Measurements from ENCODE around the gene UBE2E1.
A peak's percentile ranks its signal among the peaks of the same experiment; 100 is the strongest.
"Not testable (repeated sequence)": the region's sequence is repeated elsewhere in the genome, so short reads cannot be mapped to it uniquely, and the experiment has no call there.

UBE2E1 gene

GRCh38 chr3:23859012-23859743 lies 53.4 kb downstream of the UBE2E1 start:
- peak in 1 of 2 experiments; percentile 43 for DNase-seq

- no peak for DNase-seq
Observed at GRCh38 chr3:23859839-23860382, 54.2 kb downstream of the UBE2E1 start.

GRCh38 chr3:23861689-23862088 lies 55.9 kb downstream of the UBE2E1 start:
- no peak for DNase-seq

- DNase-seq = no peak
Observed at GRCh38 chr3:23863060-23863459, 57.3 kb downstream of the UBE2E1 start.

- no peak for DNase-seq
Observed at GRCh38 chr3:23864931-23865330, 59.2 kb downstream of the UBE2E1 start.

GRCh38 chr3:23865595-23866396 lies 60.0 kb downstream of the UBE2E1 start:
- DNase-seq = no peak

GRCh38 chr3:23867400-23867799 lies 61.6 kb downstream of the UBE2E1 start:
- DNase-seq = peak in 1 of 2 experiments; percentile 50

GRCh38 chr3:23867838-23868237 lies 62.1 kb downstream of the UBE2E1 start:
- no peak for DNase-seq

GRCh38 chr3:23869977-23870662 lies 64.4 kb downstream of the UBE2E1 start:
- peak in 1 of 2 experiments; percentile 10 for DNase-seq

GRCh38 chr3:23870663-23871043 lies 64.9 kb downstream of the UBE2E1 start:
- not testable (repeated sequence) for DNase-seq

- DNase-seq = not testable (repeated sequence)
Observed at GRCh38 chr3:23871361-23871760, 65.6 kb downstream of the UBE2E1 start.

- DNase-seq = no peak
Observed at GRCh38 chr3:23872330-23872729, 66.6 kb downstream of the UBE2E1 start.

GRCh38 chr3:23873941-23874340 lies 68.2 kb downstream of the UBE2E1 start:
- DNase-seq = no peak

- no peak for DNase-seq
Observed at GRCh38 chr3:23874359-23875112, 68.8 kb downstream of the UBE2E1 start.

- DNase-seq = no peak
Observed at GRCh38 chr3:23875113-23875725, 69.5 kb downstream of the UBE2E1 start.

GRCh38 chr3:23876923-23877322 lies 71.2 kb downstream of the UBE2E1 start:
- DNase-seq = no peak

- DNase-seq = no peak
Observed at GRCh38 chr3:23877329-23877980, 71.7 kb downstream of the UBE2E1 start.

GRCh38 chr3:23879485-23879884 lies 73.7 kb downstream of the UBE2E1 start:
- no peak for DNase-seq

GRCh38 chr3:23880703-23881339 lies 75.1 kb downstream of the UBE2E1 start:
- no peak for DNase-seq

GRCh38 chr3:23881993-23882392 lies 76.2 kb downstream of the UBE2E1 start:
- DNase-seq = not testable (repeated sequence)

- DNase-seq = no peak
Observed at GRCh38 chr3:23882487-23882918, 76.7 kb downstream of the UBE2E1 start.

All from NCI-H524 (cell line).